ENCODE data around the gene SCYL1.

The SCYL1 gene

DNA sequence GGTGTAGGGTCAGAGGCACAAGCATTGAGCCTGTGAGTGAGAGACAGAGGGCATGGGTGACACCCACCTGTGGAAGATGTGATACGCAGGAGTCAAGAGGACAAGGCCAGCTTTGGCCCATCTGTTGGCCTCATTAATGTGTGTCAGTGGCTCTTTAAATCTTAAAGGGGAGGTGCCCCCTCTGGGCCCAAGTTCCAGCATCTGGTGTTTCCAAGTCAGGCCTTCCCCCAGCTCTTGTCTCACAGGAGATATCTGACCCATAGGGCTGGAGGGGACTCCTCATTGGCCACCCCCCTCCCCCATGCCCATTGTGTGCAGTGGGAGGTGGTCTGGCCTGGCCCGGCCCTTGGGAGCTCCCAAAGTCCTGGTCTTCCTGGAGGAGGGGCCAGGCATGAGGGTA lies 61.8 kb downstream of the SCYL1 start:
- DNase-seq: no peak
